ENCODE data around the gene TBC1D22A.

DNA sequence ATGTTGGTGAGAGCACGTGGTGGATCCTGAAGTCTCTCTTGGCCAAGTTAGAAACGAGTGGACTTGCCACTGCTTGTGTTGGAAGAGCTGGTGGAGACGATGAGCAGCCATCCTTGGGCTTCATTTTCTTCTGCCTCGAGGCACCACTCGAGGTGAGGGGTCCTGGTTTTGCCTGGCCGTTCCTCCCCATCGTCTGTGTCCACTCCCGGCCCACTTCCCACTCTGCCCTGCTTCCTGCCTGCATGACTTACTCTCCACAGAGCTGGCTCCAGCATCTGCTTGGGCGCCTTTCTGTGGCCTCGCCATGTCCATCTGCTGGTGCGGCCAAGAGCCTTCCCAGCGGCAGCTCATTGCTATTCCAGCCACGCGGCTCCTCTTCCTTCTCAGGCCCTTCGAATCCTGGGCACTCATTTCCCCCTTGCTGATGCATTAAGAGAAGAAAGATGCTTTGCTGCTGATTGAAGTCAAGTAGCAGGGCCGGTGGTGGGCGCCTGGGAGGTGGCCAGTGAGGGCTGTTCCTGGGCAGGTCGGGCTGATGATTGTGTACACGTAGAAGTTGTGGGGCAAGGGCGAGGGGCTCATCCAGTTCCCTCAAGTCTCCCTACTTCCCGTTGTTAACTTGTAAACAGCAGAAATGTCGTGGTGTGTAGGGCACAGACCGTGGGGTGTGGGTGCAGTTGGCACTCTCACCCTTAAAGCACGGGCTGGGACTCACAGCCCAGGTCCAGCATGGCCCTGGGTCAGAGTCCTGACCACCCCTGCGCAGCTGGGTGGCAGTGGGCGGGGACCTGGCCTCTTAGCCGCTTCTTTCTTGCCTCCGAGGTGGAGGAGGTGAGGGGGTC is 292.0 kb downstream of the TBC1D22A start:
- no peak for TF ChIP-seq POLR2AphosphoS5 (IDR thresholded peaks at IDR 0.05)
- TF ChIP-seq CTCF (IDR thresholded peaks at IDR 0.05; ENCODE audit: poor library complexity, severe bottlenecking): no peak
- no peak for TF ChIP-seq TAF1 (IDR thresholded peaks at IDR 0.05; ENCODE audit: low read depth)
- no peak for TF ChIP-seq EP300 (conservative IDR thresholded peaks at IDR 0.05; ENCODE audit: poor library complexity, severe bottlenecking)
- no peak for TF ChIP-seq EZH2 (IDR thresholded peaks at IDR 0.05; ENCODE audit: borderline replicate concordance, insufficient read depth, low read length, poor library complexity, severe bottlenecking)
- TF ChIP-seq, protein P1, sequence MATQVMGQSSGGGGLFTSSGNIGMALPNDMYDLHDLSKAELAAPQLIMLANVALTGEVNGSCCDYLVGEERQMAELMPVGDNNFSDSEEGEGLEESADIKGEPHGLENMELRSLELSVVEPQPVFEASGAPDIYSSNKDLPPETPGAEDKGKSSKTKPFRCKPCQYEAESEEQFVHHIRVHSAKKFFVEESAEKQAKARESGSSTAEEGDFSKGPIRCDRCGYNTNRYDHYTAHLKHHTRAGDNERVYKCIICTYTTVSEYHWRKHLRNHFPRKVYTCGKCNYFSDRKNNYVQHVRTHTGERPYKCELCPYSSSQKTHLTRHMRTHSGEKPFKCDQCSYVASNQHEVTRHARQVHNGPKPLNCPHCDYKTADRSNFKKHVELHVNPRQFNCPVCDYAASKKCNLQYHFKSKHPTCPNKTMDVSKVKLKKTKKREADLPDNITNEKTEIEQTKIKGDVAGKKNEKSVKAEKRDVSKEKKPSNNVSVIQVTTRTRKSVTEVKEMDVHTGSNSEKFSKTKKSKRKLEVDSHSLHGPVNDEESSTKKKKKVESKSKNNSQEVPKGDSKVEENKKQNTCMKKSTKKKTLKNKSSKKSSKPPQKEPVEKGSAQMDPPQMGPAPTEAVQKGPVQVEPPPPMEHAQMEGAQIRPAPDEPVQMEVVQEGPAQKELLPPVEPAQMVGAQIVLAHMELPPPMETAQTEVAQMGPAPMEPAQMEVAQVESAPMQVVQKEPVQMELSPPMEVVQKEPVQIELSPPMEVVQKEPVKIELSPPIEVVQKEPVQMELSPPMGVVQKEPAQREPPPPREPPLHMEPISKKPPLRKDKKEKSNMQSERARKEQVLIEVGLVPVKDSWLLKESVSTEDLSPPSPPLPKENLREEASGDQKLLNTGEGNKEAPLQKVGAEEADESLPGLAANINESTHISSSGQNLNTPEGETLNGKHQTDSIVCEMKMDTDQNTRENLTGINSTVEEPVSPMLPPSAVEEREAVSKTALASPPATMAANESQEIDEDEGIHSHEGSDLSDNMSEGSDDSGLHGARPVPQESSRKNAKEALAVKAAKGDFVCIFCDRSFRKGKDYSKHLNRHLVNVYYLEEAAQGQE (IDR thresholded peaks at IDR 0.05; ENCODE audit: borderline replicate concordance): no peak
- no peak for TF ChIP-seq SMC3 (conservative IDR thresholded peaks at IDR 0.05; ENCODE audit: poor library complexity)
- no peak for TF ChIP-seq RAD21 (conservative IDR thresholded peaks at IDR 0.05)
- TF ChIP-seq MXI1 (conservative IDR thresholded peaks at IDR 0.05; ENCODE audit: poor library complexity, severe bottlenecking): no peak
